Measurements from ENCODE around the gene PSME3. TPM values are rescaled to one million over a fixed set of nuclear protein-coding genes. Genes with fewer than 3 reads are reported as not detected.

PSME3 gene
- total RNA-seq, 6 experiments from 2014 or later, result 33.6 to 72.1 (median 42.8) TPM

- TF ChIP-seq, protein P1, sequence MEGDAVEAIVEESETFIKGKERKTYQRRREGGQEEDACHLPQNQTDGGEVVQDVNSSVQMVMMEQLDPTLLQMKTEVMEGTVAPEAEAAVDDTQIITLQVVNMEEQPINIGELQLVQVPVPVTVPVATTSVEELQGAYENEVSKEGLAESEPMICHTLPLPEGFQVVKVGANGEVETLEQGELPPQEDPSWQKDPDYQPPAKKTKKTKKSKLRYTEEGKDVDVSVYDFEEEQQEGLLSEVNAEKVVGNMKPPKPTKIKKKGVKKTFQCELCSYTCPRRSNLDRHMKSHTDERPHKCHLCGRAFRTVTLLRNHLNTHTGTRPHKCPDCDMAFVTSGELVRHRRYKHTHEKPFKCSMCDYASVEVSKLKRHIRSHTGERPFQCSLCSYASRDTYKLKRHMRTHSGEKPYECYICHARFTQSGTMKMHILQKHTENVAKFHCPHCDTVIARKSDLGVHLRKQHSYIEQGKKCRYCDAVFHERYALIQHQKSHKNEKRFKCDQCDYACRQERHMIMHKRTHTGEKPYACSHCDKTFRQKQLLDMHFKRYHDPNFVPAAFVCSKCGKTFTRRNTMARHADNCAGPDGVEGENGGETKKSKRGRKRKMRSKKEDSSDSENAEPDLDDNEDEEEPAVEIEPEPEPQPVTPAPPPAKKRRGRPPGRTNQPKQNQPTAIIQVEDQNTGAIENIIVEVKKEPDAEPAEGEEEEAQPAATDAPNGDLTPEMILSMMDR (IDR thresholded peaks at IDR 0.05), result no peak
- no peak for TF ChIP-seq POLR2A (IDR thresholded peaks at IDR 0.05)
- Histone ChIP-seq H3K27ac (no peak overlapping the region), H3K36me3 (no peaks in the 10 kb centered on the region), H3K4me1 (peaks cover 0 to 10% (median 0%) of the 10 kb centered on the region in 4 donors), H3K4me3 (no peak overlapping the region), H3K9me3 (no peaks in the 10 kb centered on the region), H3K27me3 (no peaks in the 10 kb centered on the region)
- ATAC-seq (no peak), DNase-seq (no peak)
- intact Hi-C loops (cut with DNase I), result no loop called here
- 33% methylated on average over 2 of the region's 2 CpGs for WGBS (ENCODE audit: insufficient coverage, low coverage, low lambda C conversion rate, missing lambda C conversion rate)
Observed at GRCh38 chr17:42803074-42803883, 29.9 kb upstream of the PSME3 start.

DNA sequence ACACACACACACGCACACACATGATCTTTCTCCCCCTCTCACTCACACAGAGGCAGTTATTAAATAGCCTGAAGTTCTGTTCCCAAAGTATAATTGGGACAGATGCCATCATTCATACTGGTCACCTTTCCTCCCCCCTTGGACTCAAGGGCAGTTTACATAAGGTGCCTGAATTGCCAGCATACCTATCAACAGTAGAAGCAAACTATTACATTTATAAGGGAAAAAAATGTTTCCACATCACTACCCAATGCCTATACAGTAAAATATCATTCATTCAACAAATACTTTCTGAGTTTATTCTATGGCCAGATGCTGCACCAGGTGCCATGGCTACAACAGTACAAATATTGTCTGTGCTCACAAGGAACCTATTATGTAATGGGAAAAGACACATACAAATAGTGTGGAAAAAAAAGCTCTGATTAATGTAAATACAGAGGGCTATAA is 28.3 kb upstream of the PSME3 start:
- Histone ChIP-seq H3K4me1 (peaks cover 0 to 10% (median 0%) of the 10 kb centered on the region in 4 donors), H3K4me3 (no peak overlapping the region)
- 50% methylated on average over 1 of the region's 1 CpG for WGBS (ENCODE audit: insufficient coverage, low coverage, low lambda C conversion rate, missing lambda C conversion rate)

DNA sequence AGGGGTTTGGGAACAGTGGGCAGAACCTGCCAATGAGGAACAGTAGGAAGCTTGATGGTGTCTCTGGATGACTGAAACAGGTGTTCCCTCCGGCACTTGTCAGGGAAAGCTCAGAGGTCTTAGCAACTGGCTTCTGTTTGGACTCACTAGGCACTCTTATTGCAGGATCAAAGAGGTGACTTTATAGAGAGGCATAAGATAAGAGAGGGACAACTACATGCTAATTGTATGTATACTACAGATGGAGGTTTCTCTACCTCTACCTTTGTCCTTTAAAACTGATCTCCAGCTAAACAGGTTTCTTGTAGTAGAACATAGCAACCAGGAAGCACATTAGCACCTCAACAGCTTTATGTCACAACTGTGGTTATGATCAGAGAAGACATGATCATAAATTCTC is 26.9 kb upstream of the PSME3 start:
- TF ChIP-seq, protein P1 (IDR thresholded peaks at IDR 0.05), result no peak
- intact Hi-C loops (cut with DNase I), result no loop called here
- Histone ChIP-seq H3K27ac (no peak overlapping the region), H3K36me3 (peaks cover 0 to 14% (median 6%) of the 10 kb centered on the region in 4 donors), H3K4me1 (peaks cover 0 to 10% (median 0%) of the 10 kb centered on the region in 4 donors), H3K27me3 (no peaks in the 10 kb centered on the region), H3K9me3 (no peaks in the 10 kb centered on the region), H3K4me3 (no peak overlapping the region)
- whole genome bisulfite sequencing (ENCODE audit: insufficient coverage, low coverage, low lambda C conversion rate, missing lambda C conversion rate), result 90% methylated on average over 1 of the region's 1 CpG
- ATAC-seq (no peak), DNase-seq (no peak)

More for the DNA sequence above, 28.3 kb upstream of the PSME3 start:
- H3K27ac ChIP-seq, result no peak overlapping the region
- no peak for DNase-seq
- TF ChIP-seq POLR2A (IDR thresholded peaks at IDR 0.05), result no peak
- TF ChIP-seq, protein P1 (IDR thresholded peaks at IDR 0.05), result no peak
- H3K9me3 ChIP-seq, result no peaks in the 10 kb centered on the region
- H3K27me3 ChIP-seq, result no peaks in the 10 kb centered on the region
- ATAC-seq, result peak; percentile 32 to 59 (median 45)
- intact Hi-C loops (cut with DNase I), result no loop called here
- H3K36me3 ChIP-seq, result peaks cover 0 to 1% (median 0%) of the 10 kb centered on the region in 4 donors

GRCh38 chr17:42809250-42809649 is 23.9 kb upstream of the PSME3 start:
- peak; percentile 81 to 94 (median 90) for ATAC-seq
- Histone ChIP-seq H3K4me3 (no peak overlapping the region), H3K9me3 (no peaks in the 10 kb centered on the region), H3K4me1 (peaks cover 0 to 10% (median 0%) of the 10 kb centered on the region in 4 donors), H3K27ac (no peak overlapping the region), H3K27me3 (no peaks in the 10 kb centered on the region), H3K36me3 (peaks cover 0 to 37% (median 22%) of the 10 kb centered on the region in 4 donors)
- WGBS (ENCODE audit: insufficient coverage, low coverage, low lambda C conversion rate, missing lambda C conversion rate), result 33% methylated on average over 2 of the region's 3 CpGs
- DNase-seq, result peak in 2 of 3 donors; percentile 55 to 65
- no peak for TF ChIP-seq POLR2A (IDR thresholded peaks at IDR 0.05)
- TF ChIP-seq, protein P1 (IDR thresholded peaks at IDR 0.05), result no peak
- intact Hi-C loops (cut with DNase I), result no loop called here

All from right lobe of liver (tissue), 6 donors.